Measurements from ENCODE around the gene HIPK4.

Gene HIPK4

GRCh38 chr19:40393894-40394815 lies 4.2 kb upstream of the HIPK4 start:
- no peak for ATAC-seq (replicated peaks)
- Mint-ChIP-seq H3K27ac (no peak overlapping the region), H3K9me3 (no peaks in the 10 kb centered on the region), H3K36me3 (peaks cover 0 to 2% of the 10 kb centered on the region in 2 donors), H3K27me3 (peaks cover 7 to 29% of the 10 kb centered on the region in 2 donors), H3K4me1 (peaks cover 5 to 10% of the 10 kb centered on the region in 2 donors), H3K4me3 (no peak overlapping the region)
- DNase-seq, result no peak

DNA sequence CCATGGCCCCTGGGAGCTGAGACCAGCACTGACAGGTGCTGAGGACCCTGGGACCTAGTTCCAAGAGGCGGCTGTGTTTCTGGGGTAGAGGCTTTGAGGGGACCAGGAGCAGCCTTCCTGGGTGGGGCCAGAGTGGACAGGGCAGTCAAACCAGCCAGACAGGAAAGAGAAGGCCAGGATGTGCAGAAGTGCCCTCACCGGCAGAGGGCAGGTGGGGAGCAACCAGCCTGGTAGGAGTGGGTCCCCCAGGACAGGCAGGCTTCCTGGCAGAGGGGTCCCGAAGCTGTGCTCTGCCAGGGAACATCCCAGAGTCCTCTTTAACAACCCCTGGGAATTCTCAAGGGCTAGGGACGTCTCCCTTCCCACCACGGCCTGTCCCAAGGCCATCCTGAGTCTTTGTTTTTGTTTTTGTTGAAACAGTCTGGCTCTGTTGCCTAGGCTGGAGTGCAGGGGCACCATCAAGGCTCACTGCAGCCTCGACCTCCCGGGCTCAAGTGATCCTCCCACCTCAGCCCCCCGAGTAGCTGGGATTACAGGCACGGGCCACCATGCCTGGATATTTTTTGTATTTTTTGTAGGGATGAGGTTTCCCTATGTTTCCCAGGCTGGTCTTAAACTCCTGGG lies 3.0 kb upstream of the HIPK4 start:
- no peak overlapping the region for H3K27ac Mint-ChIP-seq
- DNase-seq (no peak), ATAC-seq (replicated peaks) (no peak)
- H3K4me1 Mint-ChIP-seq, result peaks cover 0 to 1% of the 10 kb centered on the region in 2 donors
- H3K9me3 Mint-ChIP-seq, result no peaks in the 10 kb centered on the region
- no peaks in the 10 kb centered on the region for H3K36me3 Mint-ChIP-seq
- no peak overlapping the region for H3K4me3 Mint-ChIP-seq
- H3K27me3 Mint-ChIP-seq, result peaks cover 4 to 19% of the 10 kb centered on the region in 2 donors

GRCh38 chr19:40392123-40392522 lies 2.1 kb upstream of the HIPK4 start:
- Mint-ChIP-seq H3K27ac (no peak overlapping the region), H3K4me1 (no peaks in the 10 kb centered on the region), H3K9me3 (no peaks in the 10 kb centered on the region), H3K4me3 (no peak overlapping the region), H3K27me3 (peaks cover 5 to 19% of the 10 kb centered on the region in 2 donors), H3K36me3 (no peaks in the 10 kb centered on the region)
- DNase-seq (no peak), ATAC-seq (replicated peaks) (no peak)

- H3K4me3 Mint-ChIP-seq, result no peak overlapping the region
- no peaks in the 10 kb centered on the region for H3K9me3 Mint-ChIP-seq
- peaks cover 0 to 1% of the 10 kb centered on the region in 2 donors for H3K36me3 Mint-ChIP-seq
- peaks cover 15 to 17% of the 10 kb centered on the region in 2 donors for H3K27me3 Mint-ChIP-seq
- H3K27ac Mint-ChIP-seq, result no peak overlapping the region
- ATAC-seq (replicated peaks) (no peak), DNase-seq (no peak)
- no peaks in the 10 kb centered on the region for H3K4me1 Mint-ChIP-seq
Measured at GRCh38 chr19:40389404-40390083, 437 bp downstream of the HIPK4 start.

DNA sequence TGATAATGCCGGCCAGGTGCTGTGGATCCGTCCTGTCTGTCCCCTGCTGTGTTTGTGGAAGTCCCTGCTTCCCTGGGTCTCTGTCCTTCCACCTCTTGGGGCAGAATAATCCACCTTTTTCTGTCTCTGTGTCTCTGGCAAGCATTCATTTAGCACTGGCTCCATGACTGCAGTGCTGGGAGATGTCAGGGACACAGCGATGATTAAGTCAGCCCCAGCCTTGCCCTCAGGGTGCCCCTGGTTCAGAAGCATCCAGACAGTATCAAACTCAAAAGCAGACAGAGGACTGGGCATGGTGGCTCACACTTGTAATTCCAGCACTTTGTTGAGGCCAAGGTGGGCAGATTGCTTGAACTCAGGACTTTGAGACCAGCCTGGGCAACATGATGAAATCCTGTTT lies 1.5 kb downstream of the HIPK4 start:
- H3K27ac Mint-ChIP-seq, result no peak overlapping the region
- ATAC-seq (replicated peaks), result no peak
- no peak overlapping the region for H3K4me3 Mint-ChIP-seq
- no peaks in the 10 kb centered on the region for H3K9me3 Mint-ChIP-seq
- H3K36me3 Mint-ChIP-seq, result peaks cover 0 to 1% of the 10 kb centered on the region in 2 donors
- no peaks in the 10 kb centered on the region for H3K4me1 Mint-ChIP-seq
- DNase-seq, result no peak
- H3K27me3 Mint-ChIP-seq, result peaks cover 15 to 17% of the 10 kb centered on the region in 2 donors

GRCh38 chr19:40387155-40387554 lies 2.8 kb downstream of the HIPK4 start:
- Mint-ChIP-seq H3K4me1 (no peaks in the 10 kb centered on the region), H3K36me3 (peaks cover 0 to 1% of the 10 kb centered on the region in 2 donors), H3K4me3 (no peak overlapping the region), H3K27me3 (peaks cover 15 to 17% of the 10 kb centered on the region in 2 donors), H3K9me3 (no peaks in the 10 kb centered on the region), H3K27ac (no peak overlapping the region)
- ATAC-seq (replicated peaks), result no peak
- no peak for DNase-seq

- H3K27ac Mint-ChIP-seq, result no peak overlapping the region
Measured at GRCh38 chr19:40383668-40384248, 6.2 kb downstream of the HIPK4 start.

GRCh38 chr19:40381321-40381720 lies 8.7 kb downstream of the HIPK4 start:
- Mint-ChIP-seq H3K27me3 (peaks cover 0 to 5% of the 10 kb centered on the region in 2 donors), H3K36me3 (peaks cover 4 to 7% of the 10 kb centered on the region in 2 donors), H3K27ac (no peak overlapping the region)

More at GRCh38 chr19:40383668-40384248, 6.2 kb downstream of the HIPK4 start:
- DNase-seq, result no peak
- ATAC-seq (replicated peaks), result no peak
- no peaks in the 10 kb centered on the region for H3K4me1 Mint-ChIP-seq
- no peaks in the 10 kb centered on the region for H3K9me3 Mint-ChIP-seq
- H3K27me3 Mint-ChIP-seq, result peaks cover 8 to 12% of the 10 kb centered on the region in 2 donors
- H3K36me3 Mint-ChIP-seq, result peaks cover 0 to 1% of the 10 kb centered on the region in 2 donors
- no peak overlapping the region for H3K4me3 Mint-ChIP-seq

DNA sequence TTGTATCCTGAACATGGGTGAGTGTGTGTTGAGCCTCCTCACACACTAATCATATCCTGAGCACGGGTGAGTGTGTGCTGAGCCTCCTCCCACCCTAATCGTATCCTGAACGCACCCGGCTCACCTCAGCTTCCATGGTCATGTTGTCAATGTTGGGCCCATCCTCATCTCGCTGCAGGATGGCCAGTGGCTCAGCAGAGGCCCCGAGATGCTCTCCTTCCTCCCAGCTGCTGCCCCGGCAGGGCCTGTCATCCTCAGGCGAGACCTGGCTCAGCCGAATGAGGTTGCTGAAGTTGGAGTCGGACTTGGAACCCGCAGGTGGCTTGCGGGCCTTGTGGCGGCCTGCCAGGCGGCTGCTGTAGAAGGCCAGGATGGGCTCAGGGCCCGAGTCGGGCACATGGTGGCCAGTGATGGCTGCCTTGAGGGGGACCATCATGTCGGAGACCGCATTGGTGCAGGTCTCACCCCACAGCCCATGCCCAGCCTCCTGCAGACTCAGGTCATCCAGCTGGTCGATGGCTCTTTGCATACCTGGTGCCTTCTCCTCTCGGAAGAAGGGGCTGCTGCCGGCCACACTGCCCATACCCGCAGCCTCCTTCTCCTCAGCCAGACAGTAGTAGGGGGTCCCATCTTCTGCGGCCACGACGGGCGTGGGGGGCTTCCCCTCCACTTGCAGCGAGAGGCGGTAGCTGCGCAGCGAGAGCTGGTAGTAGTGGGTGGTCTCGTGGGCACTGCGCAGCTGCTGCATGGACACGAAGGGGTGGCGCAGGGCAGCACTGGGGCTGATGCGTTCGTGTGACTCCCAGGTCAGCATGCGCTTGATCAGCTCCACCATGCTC lies 9.6 kb downstream of the HIPK4 start:
- ATAC-seq (replicated peaks), result no peak

More at GRCh38 chr19:40381321-40381720, 8.7 kb downstream of the HIPK4 start:
- Mint-ChIP-seq H3K9me3 (no peaks in the 10 kb centered on the region), H3K4me3 (no peak overlapping the region), H3K4me1 (no peaks in the 10 kb centered on the region)
- DNase-seq (no peak), ATAC-seq (replicated peaks) (no peak)

GRCh38 chr19:40379446-40380198 lies 10.4 kb downstream of the HIPK4 start:
- no peaks in the 10 kb centered on the region for H3K27me3 Mint-ChIP-seq
- ATAC-seq (replicated peaks), result no peak
- H3K9me3 Mint-ChIP-seq, result no peaks in the 10 kb centered on the region
- H3K4me1 Mint-ChIP-seq, result no peaks in the 10 kb centered on the region
- no peak overlapping the region for H3K27ac Mint-ChIP-seq
- H3K4me3 Mint-ChIP-seq, result no peak overlapping the region
- H3K36me3 Mint-ChIP-seq, result peaks cover 11 to 15% of the 10 kb centered on the region in 2 donors
- DNase-seq, result no peak

More for the DNA sequence above, 9.6 kb downstream of the HIPK4 start:
- peaks cover 7 to 8% of the 10 kb centered on the region in 2 donors for H3K36me3 Mint-ChIP-seq
- no peak for DNase-seq
- peaks cover 0 to 5% of the 10 kb centered on the region in 2 donors for H3K27me3 Mint-ChIP-seq
- no peaks in the 10 kb centered on the region for H3K4me1 Mint-ChIP-seq
- no peak overlapping the region for H3K27ac Mint-ChIP-seq
- H3K4me3 Mint-ChIP-seq, result no peak overlapping the region
- no peaks in the 10 kb centered on the region for H3K9me3 Mint-ChIP-seq

- Mint-ChIP-seq H3K9me3 (no peaks in the 10 kb centered on the region), H3K27me3 (no peaks in the 10 kb centered on the region), H3K27ac (no peak overlapping the region), H3K4me1 (no peaks in the 10 kb centered on the region), H3K36me3 (peaks cover 14 to 23% of the 10 kb centered on the region in 2 donors), H3K4me3 (no peak overlapping the region)
- ATAC-seq (replicated peaks) (no peak), DNase-seq (no peak)
Measured at GRCh38 chr19:40378509-40378908, 11.5 kb downstream of the HIPK4 start.

- Mint-ChIP-seq H3K27ac (no peak overlapping the region), H3K27me3 (no peaks in the 10 kb centered on the region), H3K4me1 (peaks cover under 1 to 4% of the 10 kb centered on the region in 2 donors), H3K36me3 (peaks cover 14 to 26% of the 10 kb centered on the region in 2 donors), H3K4me3 (no peak overlapping the region), H3K9me3 (no peaks in the 10 kb centered on the region)
- ATAC-seq (replicated peaks), result no peak
- DNase-seq, result no peak
Measured at GRCh38 chr19:40377876-40378385, 12.1 kb downstream of the HIPK4 start.

Data from stimulated activated naive B cell treated with anti-CD40 and anti-IgM and Interleukin-4, amounts not matched to agents 10 μg/mL and 1 μg/mL and 100 μg/mL, for 72 hours (primary cell).